ENCODE measurements around the gene WDFY2.

Gene WDFY2

GRCh38 chr13:51550151-51550550, 34.1 kb upstream of the WDFY2 start:
- Histone ChIP-seq H3K27me3 (ENCODE audit: insufficient read depth, low read length, poor library complexity) (no peaks in the 10 kb centered on the region), H4K20me1 (ENCODE audit: insufficient read depth, low read length) (no peaks in the 10 kb centered on the region), H3K36me3 (ENCODE audit: insufficient read depth, low read length) (no peaks in the 10 kb centered on the region), H2AFZ (ENCODE audit: low read depth, low read length) (no peak overlapping the region), H3K4me1 (ENCODE audit: insufficient read depth, low read length) (no peaks in the 10 kb centered on the region), H3K9ac (ENCODE audit: low read depth, low read length) (no peak overlapping the region), H3K27ac (ENCODE audit: low read length) (no peak overlapping the region), H3K4me2 (ENCODE audit: insufficient read depth, low read length) (no peak overlapping the region), H3K79me2 (ENCODE audit: insufficient read depth, low read length) (no peaks in the 10 kb centered on the region), H3K4me3 (ENCODE audit: low read depth in 1 of 2, low read length in 2 of 2) (no peak overlapping the region), H3K9me3 (ENCODE audit: insufficient read depth, low read length, severe bottlenecking) (no peaks in the 10 kb centered on the region)
- DNase-seq, result no peak
- TF ChIP-seq, protein P1, sequence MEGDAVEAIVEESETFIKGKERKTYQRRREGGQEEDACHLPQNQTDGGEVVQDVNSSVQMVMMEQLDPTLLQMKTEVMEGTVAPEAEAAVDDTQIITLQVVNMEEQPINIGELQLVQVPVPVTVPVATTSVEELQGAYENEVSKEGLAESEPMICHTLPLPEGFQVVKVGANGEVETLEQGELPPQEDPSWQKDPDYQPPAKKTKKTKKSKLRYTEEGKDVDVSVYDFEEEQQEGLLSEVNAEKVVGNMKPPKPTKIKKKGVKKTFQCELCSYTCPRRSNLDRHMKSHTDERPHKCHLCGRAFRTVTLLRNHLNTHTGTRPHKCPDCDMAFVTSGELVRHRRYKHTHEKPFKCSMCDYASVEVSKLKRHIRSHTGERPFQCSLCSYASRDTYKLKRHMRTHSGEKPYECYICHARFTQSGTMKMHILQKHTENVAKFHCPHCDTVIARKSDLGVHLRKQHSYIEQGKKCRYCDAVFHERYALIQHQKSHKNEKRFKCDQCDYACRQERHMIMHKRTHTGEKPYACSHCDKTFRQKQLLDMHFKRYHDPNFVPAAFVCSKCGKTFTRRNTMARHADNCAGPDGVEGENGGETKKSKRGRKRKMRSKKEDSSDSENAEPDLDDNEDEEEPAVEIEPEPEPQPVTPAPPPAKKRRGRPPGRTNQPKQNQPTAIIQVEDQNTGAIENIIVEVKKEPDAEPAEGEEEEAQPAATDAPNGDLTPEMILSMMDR (IDR thresholded peaks at IDR 0.05; ENCODE audit: borderline replicate concordance, extremely low read depth, low read length, poor library complexity, severe bottlenecking), result no peak
- TF ChIP-seq EZH2 (IDR thresholded peaks at IDR 0.05; ENCODE audit: borderline replicate concordance, low read depth, low read length, severe bottlenecking), result no peak
- no peak for ATAC-seq (ENCODE audit: insufficient read depth, low read depth)

- Histone ChIP-seq H3K27me3 (ENCODE audit: insufficient read depth, low read length, poor library complexity) (no peaks in the 10 kb centered on the region), H3K4me1 (ENCODE audit: insufficient read depth, low read length) (no peaks in the 10 kb centered on the region), H4K20me1 (ENCODE audit: insufficient read depth, low read length) (no peaks in the 10 kb centered on the region), H3K4me3 (ENCODE audit: low read depth in 1 of 2, low read length in 2 of 2) (no peak overlapping the region), H3K27ac (ENCODE audit: low read length) (no peak overlapping the region), H3K4me2 (ENCODE audit: insufficient read depth, low read length) (no peak overlapping the region), H3K36me3 (ENCODE audit: insufficient read depth, low read length) (no peaks in the 10 kb centered on the region), H2AFZ (ENCODE audit: low read depth, low read length) (no peak overlapping the region), H3K79me2 (ENCODE audit: insufficient read depth, low read length) (no peaks in the 10 kb centered on the region), H3K9ac (ENCODE audit: low read depth, low read length) (no peak overlapping the region), H3K9me3 (ENCODE audit: insufficient read depth, low read length, severe bottlenecking) (no peaks in the 10 kb centered on the region)
- DNase-seq (no peak), ATAC-seq (ENCODE audit: insufficient read depth, low read depth) (no peak)
- TF ChIP-seq, protein P1 (IDR thresholded peaks at IDR 0.05; ENCODE audit: borderline replicate concordance, extremely low read depth, low read length, poor library complexity, severe bottlenecking), result no peak
- no peak for TF ChIP-seq EZH2 (IDR thresholded peaks at IDR 0.05; ENCODE audit: borderline replicate concordance, low read depth, low read length, severe bottlenecking)
Observed at GRCh38 chr13:51551416-51551815, 32.8 kb upstream of the WDFY2 start.

GRCh38 chr13:51552027-51552426, 32.2 kb upstream of the WDFY2 start:
- no peaks in the 10 kb centered on the region for H3K9me3 ChIP-seq (ENCODE audit: insufficient read depth, low read length, severe bottlenecking)
- ATAC-seq (ENCODE audit: insufficient read depth, low read depth) (no peak), DNase-seq (no peak)
- no peaks in the 10 kb centered on the region for H3K4me1 ChIP-seq (ENCODE audit: insufficient read depth, low read length)
- H3K36me3 ChIP-seq (ENCODE audit: insufficient read depth, low read length), result no peaks in the 10 kb centered on the region
- H2AFZ ChIP-seq (ENCODE audit: low read depth, low read length), result no peak overlapping the region
- H3K4me2 ChIP-seq (ENCODE audit: insufficient read depth, low read length), result no peak overlapping the region
- peaks cover 4% of the 10 kb centered on the region for H3K27me3 ChIP-seq (ENCODE audit: insufficient read depth, low read length, poor library complexity)
- H3K9ac ChIP-seq (ENCODE audit: low read depth, low read length), result no peak overlapping the region
- H4K20me1 ChIP-seq (ENCODE audit: insufficient read depth, low read length), result no peaks in the 10 kb centered on the region
- H3K27ac ChIP-seq (ENCODE audit: low read length), result no peak overlapping the region
- H3K4me3 ChIP-seq (ENCODE audit: low read depth in 1 of 2, low read length in 2 of 2), result no peak overlapping the region
- no peaks in the 10 kb centered on the region for H3K79me2 ChIP-seq (ENCODE audit: insufficient read depth, low read length)
- TF ChIP-seq, protein P1 (IDR thresholded peaks at IDR 0.05; ENCODE audit: borderline replicate concordance, extremely low read depth, low read length, poor library complexity, severe bottlenecking), result no peak
- TF ChIP-seq EZH2 (IDR thresholded peaks at IDR 0.05; ENCODE audit: borderline replicate concordance, low read depth, low read length, severe bottlenecking), result no peak

DNA sequence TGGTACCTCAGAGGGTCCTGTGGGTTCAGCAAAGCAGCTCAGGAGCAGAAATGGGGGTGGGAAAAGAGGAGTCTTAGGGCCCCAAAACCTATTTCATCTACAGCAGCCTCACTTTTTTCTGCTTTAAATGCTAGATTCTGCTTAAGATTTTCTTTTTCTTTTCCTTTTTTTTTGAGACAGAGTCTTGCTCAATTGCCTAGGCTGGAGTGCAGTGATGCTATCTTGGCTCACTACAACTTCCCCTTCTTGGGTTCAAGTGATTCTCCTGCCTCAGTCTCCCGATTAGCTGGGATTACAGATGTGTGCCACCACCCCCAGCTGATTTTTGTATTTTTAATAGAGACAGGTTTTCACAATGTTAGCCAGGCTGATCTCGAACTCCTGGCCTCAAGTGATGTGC, 30.7 kb upstream of the WDFY2 start:
- H3K4me2 ChIP-seq (ENCODE audit: insufficient read depth, low read length), result no peak overlapping the region
- H3K4me1 ChIP-seq (ENCODE audit: insufficient read depth, low read length), result no peaks in the 10 kb centered on the region
- H3K27ac ChIP-seq (ENCODE audit: low read length), result no peak overlapping the region
- no peak overlapping the region for H2AFZ ChIP-seq (ENCODE audit: low read depth, low read length)
- no peaks in the 10 kb centered on the region for H4K20me1 ChIP-seq (ENCODE audit: insufficient read depth, low read length)
- no peaks in the 10 kb centered on the region for H3K36me3 ChIP-seq (ENCODE audit: insufficient read depth, low read length)
- H3K9me3 ChIP-seq (ENCODE audit: insufficient read depth, low read length, severe bottlenecking), result no peaks in the 10 kb centered on the region
- H3K79me2 ChIP-seq (ENCODE audit: insufficient read depth, low read length), result no peaks in the 10 kb centered on the region
- no peak overlapping the region for H3K4me3 ChIP-seq (ENCODE audit: low read depth in 1 of 2, low read length in 2 of 2)
- no peak for TF ChIP-seq EZH2 (IDR thresholded peaks at IDR 0.05; ENCODE audit: borderline replicate concordance, low read depth, low read length, severe bottlenecking)
- TF ChIP-seq, protein P1 (IDR thresholded peaks at IDR 0.05; ENCODE audit: borderline replicate concordance, extremely low read depth, low read length, poor library complexity, severe bottlenecking), result no peak
- no peak for ATAC-seq (ENCODE audit: insufficient read depth, low read depth)
- H3K9ac ChIP-seq (ENCODE audit: low read depth, low read length), result no peak overlapping the region
- no peak for DNase-seq
- peaks cover 7% of the 10 kb centered on the region for H3K27me3 ChIP-seq (ENCODE audit: insufficient read depth, low read length, poor library complexity)
